Measurements from ENCODE around the gene CELSR2.
A peak's percentile ranks its signal among the peaks of the same experiment; 100 is the strongest.

The CELSR2 gene

GRCh38 chr1:109251277-109252166 is 2.2 kb downstream of the CELSR2 start:
- Histone ChIP-seq H3K27me3 (ENCODE audit: insufficient read depth, low read depth, severe bottlenecking) (no peaks in the 10 kb centered on the region), H3K27ac (no peak overlapping the region), H3K36me3 (peaks cover 39% of the 10 kb centered on the region), H3K4me3 (ENCODE audit: low read depth, low read length) (no peak overlapping the region), H3K9me3 (ENCODE audit: severe bottlenecking) (peaks cover 10% of the 10 kb centered on the region)
- TF ChIP-seq CTCF (IDR thresholded peaks at IDR 0.05; ENCODE audit: low read depth, low read length) = no peak
- DNase-seq = no peak

- Histone ChIP-seq H3K36me3 (peaks cover 43% of the 10 kb centered on the region), H3K4me3 (ENCODE audit: low read depth, low read length) (no peak overlapping the region), H3K9me3 (ENCODE audit: severe bottlenecking) (peaks cover 10% of the 10 kb centered on the region), H3K27me3 (ENCODE audit: insufficient read depth, low read depth, severe bottlenecking) (no peaks in the 10 kb centered on the region), H3K27ac (no peak overlapping the region)
- no peak for DNase-seq
- no peak for TF ChIP-seq CTCF (IDR thresholded peaks at IDR 0.05; ENCODE audit: low read depth, low read length)
Observed at GRCh38 chr1:109252167-109252892, 3.0 kb downstream of the CELSR2 start.

- Histone ChIP-seq H3K4me3 (ENCODE audit: low read depth, low read length) (no peak overlapping the region), H3K9me3 (ENCODE audit: severe bottlenecking) (peaks cover 10% of the 10 kb centered on the region), H3K27ac (peak overlapping the region; percentile 82), H3K27me3 (ENCODE audit: insufficient read depth, low read depth, severe bottlenecking) (no peaks in the 10 kb centered on the region), H3K36me3 (peaks cover 44% of the 10 kb centered on the region)
- no peak for DNase-seq
- TF ChIP-seq CTCF (IDR thresholded peaks at IDR 0.05; ENCODE audit: low read depth, low read length) = no peak
Observed at GRCh38 chr1:109252893-109253802, 3.8 kb downstream of the CELSR2 start.

GRCh38 chr1:109253803-109254620 is 4.7 kb downstream of the CELSR2 start:
- TF ChIP-seq CTCF (IDR thresholded peaks at IDR 0.05; ENCODE audit: low read depth, low read length) = 0 out of 2 replicates have a peak, but pooled peaks have one; percentile 3
- no peaks in the 10 kb centered on the region for H3K27me3 ChIP-seq (ENCODE audit: insufficient read depth, low read depth, severe bottlenecking)
- peaks cover 53% of the 10 kb centered on the region for H3K36me3 ChIP-seq
- DNase-seq = no peak
- H3K4me3 ChIP-seq (ENCODE audit: low read depth, low read length) = no peak overlapping the region; the same call in 1 of the 2 replicates
- peaks cover 10% of the 10 kb centered on the region for H3K9me3 ChIP-seq (ENCODE audit: severe bottlenecking)
- peak overlapping the region; percentile 82 for H3K27ac ChIP-seq

- TF ChIP-seq CTCF (IDR thresholded peaks at IDR 0.05; ENCODE audit: low read depth, low read length) = no peak
- H3K27me3 ChIP-seq (ENCODE audit: insufficient read depth, low read depth, severe bottlenecking) = no peaks in the 10 kb centered on the region
- no peak overlapping the region for H3K4me3 ChIP-seq (ENCODE audit: low read depth, low read length)
- H3K36me3 ChIP-seq = peaks cover 59% of the 10 kb centered on the region
- peak; percentile 57 for DNase-seq
- peak overlapping the region; percentile 82 for H3K27ac ChIP-seq
- peaks cover 10% of the 10 kb centered on the region for H3K9me3 ChIP-seq (ENCODE audit: severe bottlenecking)
Observed at GRCh38 chr1:109254621-109255096, 5.3 kb downstream of the CELSR2 start.
